Globus pallidus (tissue), 1 donor: ENCODE results near the gene GNA14.
"Not testable (repeated sequence)": the region's sequence is repeated elsewhere in the genome, so short reads cannot be mapped to it uniquely, and the experiment has no call there.

Source experiments
- DNase-seq: peaks from one replicate; pipeline ENCODE4 v3.0.0-alpha.2; 2015; ENCODE audit warnings: low spot score

GNA14 gene

GRCh38 chr9:77643871-77644270, 4.3 kb downstream of the GNA14 start:
- DNase-seq = no peak

- DNase-seq = no peak
Measured at GRCh38 chr9:77640741-77641580, 7.2 kb downstream of the GNA14 start.

- DNase-seq = no peak
Measured at GRCh38 chr9:77632652-77633051, 15.5 kb downstream of the GNA14 start.

- DNase-seq = not testable (repeated sequence)
Measured at GRCh38 chr9:77628864-77629263, 19.3 kb downstream of the GNA14 start.

- no peak for DNase-seq
Measured at GRCh38 chr9:77616191-77616590, 31.9 kb downstream of the GNA14 start.

GRCh38 chr9:77614645-77615044, 33.5 kb downstream of the GNA14 start:
- DNase-seq = no peak

- DNase-seq = no peak
Measured at GRCh38 chr9:77606526-77606925, 41.6 kb downstream of the GNA14 start.

GRCh38 chr9:77605449-77606220, 42.5 kb downstream of the GNA14 start:
- no peak for DNase-seq

GRCh38 chr9:77604316-77604715, 43.8 kb downstream of the GNA14 start:
- DNase-seq = no peak

- DNase-seq = no peak
Measured at GRCh38 chr9:77602852-77603251, 45.3 kb downstream of the GNA14 start.

- DNase-seq = no peak
Measured at GRCh38 chr9:77601476-77602099, 46.5 kb downstream of the GNA14 start.

GRCh38 chr9:77600810-77601209, 47.3 kb downstream of the GNA14 start:
- no peak for DNase-seq

- no peak for DNase-seq
Measured at GRCh38 chr9:77599492-77599891, 48.6 kb downstream of the GNA14 start.

GRCh38 chr9:77598991-77599390, 49.1 kb downstream of the GNA14 start:
- DNase-seq = no peak

- peak; percentile 42 for DNase-seq
Measured at GRCh38 chr9:77598524-77598923, 49.6 kb downstream of the GNA14 start.

GRCh38 chr9:77597057-77597456, 51.1 kb downstream of the GNA14 start:
- DNase-seq = no peak

- DNase-seq = no peak
Measured at GRCh38 chr9:77595426-77596095, 52.6 kb downstream of the GNA14 start.

- no peak for DNase-seq
Measured at GRCh38 chr9:77594963-77595362, 53.2 kb downstream of the GNA14 start.

- no peak for DNase-seq
Measured at GRCh38 chr9:77593528-77593927, 54.6 kb downstream of the GNA14 start.

- no peak for DNase-seq
Measured at GRCh38 chr9:77592476-77592875, 55.6 kb downstream of the GNA14 start.

- DNase-seq = no peak
Measured at GRCh38 chr9:77589046-77589795, 58.9 kb downstream of the GNA14 start.
